Measurements from ENCODE around the gene SLC6A7.

Gene SLC6A7

GRCh38 chr5:150143350-150144245 is 46.3 kb upstream of the SLC6A7 start:
- H3K4me3 ChIP-seq (ENCODE audit: low read depth, low read length) = peak overlapping the region; percentile 23
- TF ChIP-seq CTCF (IDR thresholded peaks at IDR 0.05; ENCODE audit: insufficient read depth, low read length, missing control alignments) = no peak
- ChIA-PET POLR2A (interaction anchor here (0.8 to 9.7 kb wide), 6 partner anchors 9 to 208 kb away, joined by 3 to 115 read pairs (median 3); partner anchors contain the start of genes HMGXB3, PDGFRB and TIGD6), CTCF (interaction anchor here (0.7 to 9.5 kb wide), 4 partner anchors 10 to 16 kb away, joined by 3 to 52 read pairs (median 4); no protein-coding TSS in a partner anchor)
- no peak for DNase-seq (ENCODE audit: low read depth, low spot score)

GRCh38 chr5:150144246-150144801 is 45.5 kb upstream of the SLC6A7 start:
- DNase-seq (ENCODE audit: low read depth, low spot score) = no peak
- POLR2A ChIA-PET = interaction anchor here (1.0 to 9.7 kb wide), 3 partner anchors 8 to 15 kb away, joined by 3 to 115 read pairs (median 3); partner anchors contain the start of gene PDGFRB
- peak overlapping the region; percentile 23 for H3K4me3 ChIP-seq (ENCODE audit: low read depth, low read length)
- CTCF ChIA-PET = interaction anchor here (1.2 to 9.5 kb wide), 4 partner anchors 9 to 19 kb away, joined by 3 to 52 read pairs (median 4); no protein-coding TSS in a partner anchor
- TF ChIP-seq CTCF (IDR thresholded peaks at IDR 0.05; ENCODE audit: insufficient read depth, low read length, missing control alignments) = no peak

GRCh38 chr5:150144879-150145278 is 45.0 kb upstream of the SLC6A7 start:
- TF ChIP-seq CTCF (IDR thresholded peaks at IDR 0.05; ENCODE audit: insufficient read depth, low read length, missing control alignments) = no peak
- H3K4me3 ChIP-seq (ENCODE audit: low read depth, low read length) = peak overlapping the region; percentile 8
- DNase-seq (ENCODE audit: low read depth, low spot score) = no peak
- CTCF ChIA-PET = interaction anchor here (1.2 to 9.5 kb wide), 4 partner anchors 9 to 311 kb away, joined by 3 to 52 read pairs (median 4); no protein-coding TSS in a partner anchor
- POLR2A ChIA-PET = interaction anchor here (9.7 kb wide), 1 partner anchor 7 kb away, joined by 115 read pairs; the partner anchor contains the start of gene PDGFRB

- no peak for DNase-seq (ENCODE audit: low read depth, low spot score)
- ChIA-PET POLR2A (interaction anchor here (0.9 to 9.7 kb wide), 2 partner anchors 6 to 68 kb away, joined by 3 to 115 read pairs; partner anchors contain the start of gene PDGFRB), CTCF (interaction anchor here (1.0 to 9.5 kb wide), 3 partner anchors 10 to 17 kb away, joined by 3 to 52 read pairs (median 3); no protein-coding TSS in a partner anchor)
- H3K4me3 ChIP-seq (ENCODE audit: low read depth, low read length) = no peak overlapping the region
- no peak for TF ChIP-seq CTCF (IDR thresholded peaks at IDR 0.05; ENCODE audit: insufficient read depth, low read length, missing control alignments)
These were observed 43.6 kb upstream of the SLC6A7 start for GRCh38 chr5:150146235-150146634.

GRCh38 chr5:150146862-150147601 is 42.8 kb upstream of the SLC6A7 start:
- ChIA-PET CTCF (interaction anchor here (1.1 kb wide), 1 partner anchor 11 kb away, joined by 3 read pairs; no protein-coding TSS in a partner anchor), POLR2A (interaction anchor here (0.9 kb wide), 1 partner anchor 67 kb away, joined by 3 read pairs; no protein-coding TSS in a partner anchor)
- no peak overlapping the region for H3K4me3 ChIP-seq (ENCODE audit: low read depth, low read length)
- TF ChIP-seq CTCF (IDR thresholded peaks at IDR 0.05; ENCODE audit: insufficient read depth, low read length, missing control alignments) = no peak
- no peak for DNase-seq (ENCODE audit: low read depth, low spot score)

Measured in AG04449 (cell line).